HG03139 (cell line): Measurements from ENCODE around the gene RNASEH2C.
"Not testable (repeated sequence)": the region's sequence is repeated elsewhere in the genome, so short reads cannot be mapped to it uniquely, and the experiment has no call there.

Source experiments
- ATAC-seq: cut with Tn5 transposase; IDR thresholded peaks from one replicate; pipeline ENCODE4 v1.9.1; 2021; ENCODE audit not compliant: unreplicated experiment

RNASEH2C gene

GRCh38 chr11:65717906-65718305, 2.7 kb downstream of the RNASEH2C start:
- no peak for ATAC-seq

DNA sequence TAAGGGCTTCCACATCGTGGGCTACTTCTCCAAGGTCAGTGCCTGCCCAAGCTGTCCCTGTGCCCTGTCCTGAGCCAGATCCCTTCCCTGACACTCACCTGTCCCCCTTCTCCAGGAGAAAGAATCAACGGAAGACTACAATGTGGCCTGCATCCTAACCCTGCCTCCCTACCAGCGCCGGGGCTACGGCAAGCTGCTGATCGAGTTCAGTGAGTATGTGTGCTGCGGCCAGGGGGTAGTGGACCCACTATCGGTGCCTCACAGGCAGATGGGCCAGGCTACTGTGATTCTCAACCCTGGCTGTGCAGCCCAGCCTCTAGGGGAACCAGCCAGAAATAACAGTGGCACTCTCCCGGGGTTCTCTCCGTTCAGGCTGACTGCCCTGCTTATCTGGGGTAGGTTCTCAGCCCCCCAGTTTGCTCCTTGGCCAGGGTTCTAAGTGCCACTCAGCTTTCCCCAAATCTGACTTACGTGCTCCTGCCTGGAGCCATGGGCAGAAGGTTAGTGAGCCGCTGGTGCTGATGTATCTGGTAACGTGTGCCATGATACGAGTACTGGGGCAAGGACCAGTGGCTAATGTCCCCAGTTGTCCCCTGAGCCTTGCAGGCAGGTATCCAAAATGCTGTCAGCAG, 3.7 kb downstream of the RNASEH2C start:
- no peak for ATAC-seq

- no peak for ATAC-seq
These were observed 4.3 kb downstream of the RNASEH2C start for GRCh38 chr11:65716302-65716701.

DNA sequence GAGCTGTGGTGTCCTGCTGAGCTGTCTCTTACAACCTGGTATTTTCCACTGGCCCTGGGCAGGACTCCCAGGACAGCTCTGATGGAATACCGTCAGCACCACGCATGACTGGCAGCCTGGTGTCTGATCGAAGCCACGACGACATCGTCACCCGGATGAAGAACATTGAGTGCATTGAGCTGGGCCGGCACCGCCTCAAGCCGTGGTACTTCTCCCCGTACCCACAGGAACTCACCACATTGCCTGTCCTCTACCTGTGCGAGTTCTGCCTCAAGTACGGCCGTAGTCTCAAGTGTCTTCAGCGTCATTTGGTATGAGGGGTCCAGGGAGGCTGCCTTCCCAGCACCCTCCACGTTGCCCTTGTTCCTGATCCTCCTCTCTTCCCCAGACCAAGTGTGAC, 6.2 kb downstream of the RNASEH2C start:
- no peak for ATAC-seq

DNA sequence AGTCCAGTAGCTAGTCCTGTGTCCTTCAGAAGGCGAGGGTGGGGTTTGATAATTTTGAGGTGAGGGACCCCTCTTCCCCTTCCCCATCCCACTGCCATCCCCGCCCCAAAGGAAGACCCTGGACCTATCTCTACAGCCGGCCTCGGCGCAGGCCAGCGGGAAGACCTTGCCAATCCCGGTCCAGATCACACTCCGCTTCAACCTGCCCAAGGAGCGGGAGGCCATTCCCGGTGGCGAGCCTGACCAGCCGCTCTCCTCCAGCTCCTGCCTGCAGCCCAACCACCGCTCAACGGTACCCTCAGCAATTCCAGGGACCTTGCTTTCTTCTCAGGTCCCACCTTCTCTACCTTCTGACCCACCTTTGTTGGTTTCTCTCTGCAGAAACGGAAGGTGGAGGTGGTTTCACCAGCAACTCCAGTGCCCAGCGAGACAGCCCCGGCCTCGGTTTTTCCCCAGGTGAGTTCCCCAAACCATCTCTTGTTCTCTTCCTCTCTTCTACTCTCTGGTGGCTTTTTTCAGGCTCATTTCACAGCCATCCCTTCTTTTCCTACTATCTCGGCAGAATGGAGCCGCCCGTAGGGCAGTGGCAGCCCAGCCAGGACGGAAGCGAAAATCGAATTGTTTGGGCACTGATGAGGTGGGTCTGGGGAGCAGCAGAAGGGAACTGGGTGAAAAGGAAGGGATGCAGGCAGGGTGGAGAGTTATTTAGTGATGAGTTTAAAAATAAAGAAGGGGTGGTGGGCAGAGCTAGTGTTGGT, 7.2 kb downstream of the RNASEH2C start:
- no peak for ATAC-seq

DNA sequence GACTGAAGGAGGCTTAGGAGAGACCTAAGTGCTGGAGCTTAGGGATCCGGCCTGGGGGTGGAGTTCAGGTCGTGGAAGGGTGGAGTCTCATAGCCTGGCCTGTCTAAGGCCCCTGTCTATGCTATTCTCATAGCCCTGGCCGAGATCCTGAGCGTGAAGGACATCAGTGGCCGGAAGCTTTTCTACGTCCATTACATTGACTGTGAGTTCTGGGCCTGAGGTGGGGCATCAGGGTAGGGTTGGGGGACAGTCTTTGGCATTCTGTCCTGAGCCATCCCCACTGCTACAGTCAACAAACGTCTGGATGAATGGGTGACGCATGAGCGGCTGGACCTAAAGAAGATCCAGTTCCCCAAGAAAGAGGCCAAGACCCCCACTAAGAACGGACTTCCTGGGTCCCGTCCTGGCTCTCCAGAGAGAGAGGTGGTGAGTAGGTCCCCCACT, 7.9 kb downstream of the RNASEH2C start:
- ATAC-seq = no peak

- ATAC-seq = peak; percentile 65
These were observed 8.6 kb downstream of the RNASEH2C start, which contains the start of gene KAT5 for GRCh38 chr11:65711785-65712632. TSS of gene KAT5 (plus strand) at chr11:65712252. CDS start at chr11:65712268, 16 bp downstream.

DNA sequence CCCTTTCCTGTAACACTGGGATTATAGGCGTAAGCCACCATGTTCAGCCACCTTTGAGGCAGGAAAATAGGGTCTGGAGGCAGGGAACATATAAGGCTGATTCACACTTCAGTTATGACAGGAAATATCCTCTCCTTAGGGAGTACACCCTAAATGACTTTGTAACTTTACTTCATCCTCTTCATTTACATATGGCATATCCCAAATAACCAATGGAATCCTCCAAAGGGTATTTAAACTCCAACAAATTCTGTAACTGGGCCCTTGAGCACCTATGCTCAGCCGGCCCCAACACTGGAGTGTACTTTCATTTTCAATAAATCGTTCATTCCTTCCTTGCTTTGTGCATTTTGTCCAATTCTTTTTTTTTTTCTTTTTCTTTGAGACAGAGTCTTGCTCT, 10.2 kb downstream of the RNASEH2C start:
- ATAC-seq = no peak

DNA sequence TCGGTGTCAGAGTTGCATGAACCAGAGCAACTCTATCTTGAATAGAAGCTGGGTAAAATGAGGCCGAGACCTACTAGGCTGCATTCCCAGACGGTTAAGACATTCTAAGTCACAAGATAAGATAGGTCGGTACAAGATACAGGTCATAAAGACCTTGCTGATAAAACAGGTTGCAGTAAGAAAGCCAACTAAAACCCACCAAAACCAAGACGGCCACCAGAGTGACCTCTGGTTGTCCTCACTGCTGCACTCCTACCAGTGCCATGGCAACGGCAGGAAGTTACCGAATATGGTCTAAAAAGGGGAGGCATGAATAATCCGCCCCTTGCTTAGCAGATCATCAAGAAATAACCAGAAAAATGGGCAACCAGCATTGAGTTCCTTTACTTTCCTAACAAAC, 10.9 kb downstream of the RNASEH2C start:
- no peak for ATAC-seq

DNA sequence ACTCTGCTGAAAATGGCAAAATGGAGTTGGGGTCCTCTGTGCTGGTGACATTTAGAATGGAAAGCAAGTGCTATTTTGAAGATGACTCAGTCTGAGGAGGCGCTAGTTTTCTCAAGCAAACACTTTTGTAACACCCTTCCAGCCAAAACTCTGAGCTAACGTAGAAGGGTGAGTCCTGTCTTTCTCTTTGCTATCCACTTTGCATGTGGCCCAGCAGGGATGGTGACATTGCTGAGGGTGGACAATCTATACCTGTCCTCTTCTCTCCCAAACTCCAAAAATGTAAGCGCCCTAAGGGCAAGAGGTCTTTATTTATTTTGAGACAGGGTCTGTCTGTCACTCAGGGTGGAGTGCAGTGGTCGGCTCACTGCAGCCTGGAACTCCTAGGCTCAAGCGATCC, 12.1 kb downstream of the RNASEH2C start:
- ATAC-seq = no peak

GRCh38 chr11:65707002-65707401, 13.6 kb downstream of the RNASEH2C start:
- ATAC-seq = not testable (repeated sequence)

GRCh38 chr11:65706303-65706763, 14.3 kb downstream of the RNASEH2C start:
- not testable (repeated sequence) for ATAC-seq

GRCh38 chr11:65703846-65704245, 16.8 kb downstream of the RNASEH2C start:
- no peak for ATAC-seq

DNA sequence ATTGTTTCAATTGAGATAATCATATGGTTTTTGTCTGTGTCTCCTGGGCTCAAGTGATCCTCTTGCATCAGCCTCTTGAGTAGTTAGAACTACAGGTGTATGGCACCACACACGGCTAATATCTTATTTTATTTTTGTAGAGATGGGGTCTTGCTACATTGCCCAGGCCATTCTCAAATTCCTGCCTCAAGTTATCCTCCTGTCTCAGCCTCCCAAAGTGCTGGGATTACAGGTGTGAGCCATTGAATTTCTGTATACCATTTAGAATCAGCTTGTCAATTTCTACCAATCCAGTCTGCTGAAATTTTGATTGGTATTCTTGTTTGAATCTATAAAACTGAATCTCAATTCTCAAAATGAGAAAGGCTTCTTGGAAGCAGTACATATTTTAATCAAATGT, 18.9 kb downstream of the RNASEH2C start:
- ATAC-seq = no peak

GRCh38 chr11:65700399-65700798, 20.2 kb downstream of the RNASEH2C start:
- no peak for ATAC-seq

GRCh38 chr11:65699306-65699705, 21.3 kb downstream of the RNASEH2C start:
- no peak for ATAC-seq

DNA sequence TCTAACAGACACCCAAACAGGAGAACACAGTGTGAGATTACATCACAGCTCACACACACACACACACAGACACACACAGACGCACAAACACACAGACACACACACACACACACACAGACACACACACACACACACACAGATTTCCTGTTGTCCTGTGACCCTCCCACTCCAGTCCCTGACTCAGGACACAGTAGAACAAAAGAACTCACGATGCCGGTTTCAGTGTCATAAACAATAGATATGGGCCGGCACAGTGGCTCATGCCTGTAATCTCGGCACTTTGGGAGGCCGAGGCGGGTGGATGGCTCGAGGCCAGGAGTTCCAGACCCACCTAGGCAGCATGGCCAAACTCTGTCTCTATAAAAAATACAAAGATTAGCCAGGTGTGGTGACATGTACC, 22.4 kb downstream of the RNASEH2C start:
- ATAC-seq = no peak

DNA sequence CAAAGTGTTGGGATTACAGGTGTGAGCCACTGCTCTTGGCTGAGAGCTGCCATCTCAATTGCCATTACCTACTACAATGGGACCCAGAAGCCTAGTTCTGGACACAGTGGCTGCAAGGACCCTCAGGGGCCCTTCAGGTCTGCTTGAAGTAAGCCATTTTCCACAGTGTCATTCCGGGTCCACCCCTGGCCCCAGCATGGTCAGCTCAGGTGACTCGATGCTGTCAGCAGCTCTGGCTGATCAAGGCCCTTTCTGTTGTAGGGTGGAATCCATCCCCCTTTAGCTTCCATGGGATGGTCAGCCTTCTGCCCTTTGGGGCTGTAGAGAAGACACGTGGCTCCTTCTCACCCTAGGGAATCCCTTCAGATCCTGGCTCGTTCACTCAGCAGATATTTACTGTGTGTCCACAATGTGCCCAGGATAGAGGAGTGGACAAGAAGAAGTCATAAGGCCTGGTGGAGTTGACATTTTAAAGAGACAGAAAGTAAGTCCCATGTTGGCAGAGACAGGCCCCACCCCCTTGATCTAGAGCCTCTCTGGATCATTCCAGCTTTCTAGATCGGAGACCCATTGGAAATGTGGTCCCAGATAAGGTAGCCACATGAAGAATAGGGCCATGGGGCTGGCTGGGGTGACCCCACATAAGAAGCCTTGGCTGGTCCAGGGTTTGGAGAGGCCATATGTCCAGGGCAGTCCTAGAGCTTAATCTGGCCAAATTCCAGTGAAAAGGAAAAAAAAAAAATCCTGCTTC, 23.6 kb downstream of the RNASEH2C start:
- no peak for ATAC-seq

DNA sequence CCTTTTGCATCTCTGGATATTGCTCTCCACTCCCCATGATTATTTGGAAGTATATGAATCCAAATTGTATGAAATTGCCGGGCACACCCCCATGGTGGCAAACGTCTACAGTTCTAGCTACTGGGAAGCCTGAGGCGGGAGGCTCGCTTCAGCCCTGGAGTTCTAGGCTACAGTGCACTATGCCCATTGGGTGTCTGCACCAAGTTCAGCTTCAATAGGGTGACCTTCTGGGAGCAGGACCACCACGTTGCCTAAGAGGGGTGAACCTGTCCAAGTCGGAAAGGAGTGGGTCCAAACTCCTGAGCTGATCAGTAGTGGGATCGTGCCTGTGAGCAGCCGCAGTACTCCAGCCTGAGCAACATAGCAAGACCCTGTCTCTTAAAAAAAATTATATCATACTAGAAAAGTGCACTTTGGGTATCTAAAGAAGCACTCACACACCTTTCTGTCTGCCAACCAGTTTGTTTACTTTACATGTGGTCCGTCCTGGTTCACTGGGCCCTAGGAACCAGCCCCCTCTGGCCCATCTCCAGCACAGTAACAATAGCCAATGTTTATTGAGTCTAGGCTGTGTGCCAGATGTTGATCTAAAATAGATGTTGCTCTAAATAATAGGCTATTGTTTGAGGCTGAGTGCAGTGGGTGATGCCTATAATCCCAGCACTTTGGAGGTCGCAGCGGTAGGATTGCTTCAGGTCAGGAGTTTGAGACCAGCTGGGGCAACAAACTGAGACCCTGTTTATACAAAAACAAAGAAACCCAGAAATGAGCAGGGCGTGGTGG, 24.9 kb downstream of the RNASEH2C start:
- ATAC-seq = no peak

DNA sequence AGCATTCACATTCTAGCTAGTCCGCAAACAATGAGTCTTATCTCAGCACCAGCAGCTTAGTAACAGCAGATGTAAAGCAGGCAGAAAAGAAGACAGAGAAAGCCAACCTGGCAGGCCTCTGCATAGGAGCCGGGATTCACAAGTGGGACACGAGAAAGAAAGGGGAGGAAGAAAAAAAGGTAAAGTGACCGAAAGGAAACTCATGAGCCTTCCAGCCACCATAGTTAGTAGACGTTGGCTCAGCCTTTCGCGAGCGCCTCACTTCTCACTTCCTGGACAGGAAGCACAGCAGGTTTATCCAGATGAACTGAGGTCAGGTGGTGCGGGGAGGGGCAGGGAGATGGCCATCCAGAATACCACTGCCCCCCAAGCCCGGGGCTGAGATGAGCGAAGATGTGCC, 28.2 kb downstream of the RNASEH2C start:
- no peak for ATAC-seq
